Vagina (tissue), 2 donors: ENCODE results near the gene INAFM2.

Experiments used
- CTCF ChIP-seq, 3 experiments: fragments of 450-650 bp in 2 of 3; fragments of 200-600 bp in 1 of 3; sonication (generic) in 1 of 3; IDR thresholded peaks; one replicate each; pipeline ENCODE4 v1.5.1; 2017 to 2019; ENCODE audit warnings: antibody characterized with exemption in 3 of 3, mild to moderate bottlenecking in 2 of 3, moderate library complexity in 2 of 3
- POLR2A ChIP-seq, 2 donors: fragments of 450-650 bp; IDR thresholded peaks; one replicate each; pipeline ENCODE4 v1.6.1; 2017; ENCODE audit warnings: antibody characterized with exemption in 2 of 2, mild to moderate bottlenecking in 2 of 2, moderate library complexity in 2 of 2

GRCh38 chr15:40352281-40352901 lies 28.9 kb downstream of the INAFM2 start:
- TF ChIP-seq CTCF (IDR thresholded peaks at IDR 0.05), result no peak
- no peak for TF ChIP-seq POLR2A (IDR thresholded peaks at IDR 0.05)
